H1 (cell line): Measurements from ENCODE around the gene SGK2. TPM values are rescaled to one million over a fixed set of nuclear protein-coding genes. Genes with fewer than 3 reads are reported as not detected.

Experiments used
- CTCF ChIA-PET: fragments of 300-600 bp; sonication (Branson Sonifier 250); formaldehyde crosslinking; loops from one replicate; lab custom pipeline; 2021; ENCODE audit not compliant: partially characterized antibody; lab: Charles Lee
- POLR2A ChIA-PET: fragments of 300-600 bp; sonication (Branson Sonifier 250); formaldehyde crosslinking; loops from one replicate; lab custom pipeline; 2021; ENCODE audit warnings: inconsistent platforms; ENCODE audit not compliant: partially characterized antibody; lab: Charles Lee
- DNase-seq, 2 experiments: peaks; one replicate each; pipeline versions ENCODE4 v3.0.0 to v3.0.0-alpha.2; 2010 to 2022; ENCODE audit warnings: low spot score in 2 of 2, low read depth in 1 of 2, mixed read lengths in 1 of 2
- FAIRE-seq: peaks from 2 replicates; lab custom pipeline; 2011; peaks lifted over from hg19 to GRCh38; lab: Jason Lieb, UNC
- H2AFZ ChIP-seq: 2 replicates; pipeline ENCODE4 v1.8.1; 2012; ENCODE audit warnings: low read length, inconsistent platforms
- H2AK5ac ChIP-seq: 2 replicates; pipeline ENCODE4 v1.6.1; 2013; ENCODE audit warnings: low read depth, low read length
- H2BK120ac ChIP-seq: replicated peaks from 2 replicates; pipeline ENCODE3; 2013; ENCODE audit warnings: low read depth, low read length, inconsistent platforms
- H2BK12ac ChIP-seq: 2 replicates; pipeline ENCODE4 v1.6.1; 2013; ENCODE audit warnings: low read depth, low read length
- H2BK15ac ChIP-seq: 2 replicates; pipeline ENCODE4 v1.6.1; 2013; ENCODE audit warnings: low read length
- H2BK20ac ChIP-seq: 2 replicates; pipeline ENCODE4 v1.6.1; 2013; ENCODE audit warnings: low read length
- H2BK5ac ChIP-seq: 2 replicates; pipeline ENCODE4 v1.6.1; 2013; ENCODE audit warnings: low read depth, low read length
- H3K14ac ChIP-seq: 2 replicates; pipeline ENCODE4 v1.6.1; 2013; ENCODE audit warnings: inconsistent platforms; ENCODE audit not compliant: insufficient read length
- H3K18ac ChIP-seq: 2 replicates; pipeline ENCODE4 v1.6.1; 2013; ENCODE audit warnings: low read length; ENCODE audit errors: extremely low read depth
- H3K23ac ChIP-seq: 2 replicates; pipeline ENCODE4 v1.6.1; 2013; ENCODE audit warnings: inconsistent platforms; ENCODE audit not compliant: insufficient read length
- H3K23me2 ChIP-seq: 2 replicates; pipeline ENCODE4 v1.6.1; 2013; ENCODE audit warnings: low read depth, low read length
- H3K27ac ChIP-seq: 2 replicates; pipeline ENCODE4 v1.6.1; 2011; ENCODE audit warnings: low read depth, low read length, inconsistent platforms
- H3K27me3 ChIP-seq, 4 experiments: replicated peaks in 1 of 4; 1 replicate in 1 of 4; 2 replicates in 3 of 4; pipeline versions ENCODE4 v1.6.1 to v1.8.1; 2011 to 2013; ENCODE audit warnings: low read length in 3 of 4, mild to moderate bottlenecking in 3 of 4, inconsistent platforms in 2 of 4, mixed read lengths in 2 of 4, moderate library complexity in 1 of 4; ENCODE audit not compliant: control insufficient read depth in 3 of 4, insufficient read depth in 3 of 4; ENCODE audit errors: extremely low read depth in 1 of 4
- H3K36me3 ChIP-seq, 4 experiments: 2 replicates each; pipeline versions ENCODE4 v1.6.1 to v1.8.1; 2011 to 2013; ENCODE audit warnings: mild to moderate bottlenecking in 4 of 4, low read length in 3 of 4, moderate library complexity in 2 of 4, control low read depth in 1 of 4, inconsistent platforms in 1 of 4; ENCODE audit not compliant: insufficient read depth in 4 of 4, control insufficient read depth in 2 of 4
- H3K4ac ChIP-seq: replicated peaks from 2 replicates; pipeline ENCODE3; 2013; ENCODE audit warnings: low read length, low read depth, mixed read lengths, inconsistent platforms; ENCODE audit not compliant: insufficient read length
- H3K4me1 ChIP-seq, 4 experiments: replicated peaks in 1 of 4; 1 replicate in 1 of 4; 2 replicates in 3 of 4; pipeline versions ENCODE4 v1.6.1 to v1.8.1; 2011 to 2013; ENCODE audit warnings: low read length in 3 of 4, inconsistent platforms in 2 of 4, mixed read lengths in 1 of 4; ENCODE audit not compliant: insufficient read depth in 4 of 4, control insufficient read depth in 3 of 4
- H3K4me2 ChIP-seq, 2 experiments: 2 replicates each; pipeline versions ENCODE4 v1.6.1 to v1.8.1; 2011 to 2013; ENCODE audit warnings: low read depth in 2 of 2, low read length in 2 of 2, control low read depth in 1 of 2, inconsistent platforms in 1 of 2, mild to moderate bottlenecking in 1 of 2; ENCODE audit not compliant: insufficient read depth in 1 of 2
- H3K4me3 ChIP-seq, 4 experiments: fragments of 200-600, 300-600 bp in 1 of 4; sonication (generic), shearing (Covaris generic), sonication (Bioruptor Twin) in 1 of 4; 2 replicates each; pipeline versions ENCODE4 v1.5.1 to v1.8.1; 2011 to 2016; ENCODE audit warnings: low read length in 4 of 4, low read depth in 3 of 4, control low read depth in 2 of 4, inconsistent platforms in 2 of 4, mild to moderate bottlenecking in 2 of 4, mixed read lengths in 1 of 4, moderate library complexity in 1 of 4; ENCODE audit not compliant: insufficient read depth in 2 of 4; ENCODE audit errors: extremely low read depth in 1 of 4
- H3K56ac ChIP-seq: replicated peaks from 2 replicates; pipeline ENCODE3; 2013; ENCODE audit warnings: low read depth, mild to moderate bottlenecking, mixed read lengths, low read length, inconsistent platforms; ENCODE audit not compliant: insufficient read length
- H3K79me1 ChIP-seq: 2 replicates; pipeline ENCODE4 v1.6.1; 2013; ENCODE audit warnings: low read depth, low read length, control low read depth
- H3K79me2 ChIP-seq, 2 experiments: 2 replicates each; pipeline versions ENCODE4 v1.6.1 to v1.8.1; 2012 to 2013; ENCODE audit warnings: low read length in 2 of 2, mild to moderate bottlenecking in 2 of 2, inconsistent platforms in 1 of 2; ENCODE audit not compliant: insufficient read depth in 2 of 2, control insufficient read depth in 1 of 2
- H3K9ac ChIP-seq, 4 experiments: replicated peaks in 1 of 4; 1 replicate in 1 of 4; 2 replicates in 3 of 4; pipeline versions ENCODE4 v1.6.1 to v1.8.1; 2011 to 2013; ENCODE audit warnings: low read depth in 3 of 4, low read length in 3 of 4, control low read depth in 2 of 4, mild to moderate bottlenecking in 2 of 4, moderate library complexity in 2 of 4, inconsistent platforms in 1 of 4; ENCODE audit errors: extremely low read depth in 1 of 4
- H3K9me3 ChIP-seq, 2 experiments: 2 replicates each; pipeline versions ENCODE4 v1.6.1 to v1.8.1; 2012 to 2013; ENCODE audit warnings: mild to moderate bottlenecking in 2 of 2, moderate library complexity in 2 of 2, control low read depth in 1 of 2, inconsistent platforms in 1 of 2, low read depth in 1 of 2, low read length in 1 of 2, mixed read lengths in 1 of 2; ENCODE audit not compliant: insufficient read depth in 2 of 2
- H4K20me1 ChIP-seq, 2 experiments: replicated peaks in 1 of 2; 2 replicates each; pipeline versions ENCODE3 to v1.8.1; 2011 to 2013; ENCODE audit warnings: inconsistent platforms in 2 of 2, low read length in 2 of 2, mild to moderate bottlenecking in 1 of 2; ENCODE audit not compliant: insufficient read depth in 2 of 2, control insufficient read depth in 1 of 2
- H4K5ac ChIP-seq: 2 replicates; pipeline ENCODE4 v1.6.1; 2013; ENCODE audit warnings: low read length, low read depth, mixed read lengths, inconsistent platforms; ENCODE audit not compliant: insufficient read length
- H4K8ac ChIP-seq: 2 replicates; pipeline ENCODE4 v1.8.0; 2013; ENCODE audit warnings: mild to moderate bottlenecking, moderate library complexity, low read length, inconsistent platforms; ENCODE audit not compliant: insufficient read depth; ENCODE audit errors: extremely low read depth
- H4K91ac ChIP-seq: replicated peaks from 2 replicates; pipeline ENCODE3; 2013; ENCODE audit warnings: low read length, mixed read lengths, inconsistent platforms; ENCODE audit not compliant: insufficient read length
- ASH2L ChIP-seq: fragments of 200-600, 300-600 bp; sonication (generic); IDR thresholded peaks from one replicate; pipeline ENCODE4 v1.7.1; 2017; ENCODE audit warnings: low read length
- ATF3 ChIP-seq: IDR thresholded peaks from 2 replicates; pipeline ENCODE4 v1.6.1; 2011; ENCODE audit warnings: low read depth, mild to moderate bottlenecking, low read length; ENCODE audit not compliant: insufficient read depth
- BACH1 ChIP-seq: IDR thresholded peaks from 2 replicates; pipeline ENCODE4 v1.6.1; 2012; ENCODE audit warnings: low read length, improper control_type of control experiment
- EP300 ChIP-seq, 2 experiments: IDR thresholded peaks; 1 replicate in 1 of 2; 2 replicates in 1 of 2; pipeline ENCODE4 v1.6.1; 2011 to 2012; ENCODE audit warnings: low read depth in 2 of 2, low read length in 2 of 2, mild to moderate bottlenecking in 2 of 2, borderline replicate concordance in 1 of 2, inconsistent platforms in 1 of 2, moderate library complexity in 1 of 2
- HDAC2 ChIP-seq, 2 experiments: fragments of 300-600 bp in 1 of 2; sonication (generic) in 1 of 2; IDR thresholded peaks; 2 replicates each; pipeline ENCODE4 v1.6.1; 2011 to 2012; ENCODE audit warnings: low read depth in 2 of 2, low read length in 2 of 2, mild to moderate bottlenecking in 2 of 2, moderate library complexity in 2 of 2, borderline replicate concordance in 1 of 2, inconsistent platforms in 1 of 2
- NANOG ChIP-seq: IDR thresholded peaks from 2 replicates; pipeline ENCODE4 v1.6.1; 2011; ENCODE audit warnings: low read length, low read depth, mild to moderate bottlenecking, inconsistent platforms; ENCODE audit not compliant: insufficient read depth, poor library complexity, severe bottlenecking
- POLR2A ChIP-seq, 2 experiments: IDR thresholded peaks; 1 replicate in 1 of 2; 2 replicates in 1 of 2; pipeline ENCODE4 v1.6.1; 2011; ENCODE audit warnings: low read depth in 2 of 2, low read length in 2 of 2, mild to moderate bottlenecking in 2 of 2; ENCODE audit errors: control extremely low read depth in 1 of 2
- RBBP5 ChIP-seq: IDR thresholded peaks from 2 replicates; pipeline ENCODE4 v1.7.1; 2012; ENCODE audit warnings: low read depth, mild to moderate bottlenecking, inconsistent platforms, low read length, moderate library complexity, borderline replicate concordance
- SP1 ChIP-seq: IDR thresholded peaks from 2 replicates; pipeline ENCODE4 v1.6.1; 2011; ENCODE audit warnings: low read depth, low read length
- SRF ChIP-seq: IDR thresholded peaks from 2 replicates; pipeline ENCODE4 v1.6.1; 2011; ENCODE audit warnings: mild to moderate bottlenecking, low read depth, low read length, moderate library complexity
- whole genome bisulfite sequencing, 2 experiments: shearing (Covaris generic) in 1 of 2; methylation state at CpG; one replicate each; pipeline versions ENCODE4 v1.1.6 to v1.1.7; 2013 to 2015; ENCODE audit warnings: low lambda C conversion rate in 2 of 2, mixed read lengths in 2 of 2, inconsistent platforms in 1 of 2, low coverage in 1 of 2, missing lambda C conversion rate in 1 of 2; ENCODE audit not compliant: insufficient replicate concordance in 2 of 2, insufficient coverage in 1 of 2, insufficient read length in 1 of 2; ENCODE audit errors: extremely low coverage in 1 of 2, missing lambda C conversion rate in 1 of 2; 5-methylcytosine and 5-hydroxymethylcytosine counted together
- polyA plus RNA-seq, 7 experiments: library from polyadenylated mRNA; depleted of rRNA in 3 of 7; stranded (reverse) in 5 of 7; unstranded in 2 of 7; fragments of >200 nt in 5 of 7; fragments of 200-250 nt in 2 of 7; gene quantifications; 1 replicate in 5 of 7; 2 replicates in 1 of 7; 4 replicates in 1 of 7; pipeline versions ENCODE4 v1.2.1 to v1.2.3, GENCODE V29; 2011 to 2013; ENCODE audit warnings: missing spikeins in 2 of 7, mixed read lengths in 2 of 7
- total RNA-seq: library from RNA; stranded (reverse); fragmentation: NEBNext Ultra II Directional; extraction: Animal tissue kit (Norgen Biotek cat#: 25700); gene quantifications from 2 replicates; pipeline ENCODE4 v1.2.1, GENCODE V29; 2021

Gene SGK2
- total and polyA plus RNA-seq, 2 of the 8 experiments (the other 6 are each of a cell fraction or from before 2014, with no cell fraction given), result 0.21 TPM; not detected in 1

GRCh38 chr20:43586641-43587040 lies 27.8 kb downstream of the SGK2 start:
- Histone ChIP-seq H4K8ac (no peak overlapping the region), H3K79me1 (no peaks in the 10 kb centered on the region), H3K23me2 (no peaks in the 10 kb centered on the region; the same call in 1 of the 2 replicates), H2BK15ac (no peak overlapping the region), H4K91ac (no peak overlapping the region), H3K27ac (no peak overlapping the region), H3K4me3 (no peak overlapping the region), H3K14ac (no peak overlapping the region), H3K4me2 (no peak overlapping the region), H3K9ac (no peak overlapping the region), H3K4ac (no peak overlapping the region), H3K9me3 (no peaks in the 10 kb centered on the region), H2BK5ac (no peak overlapping the region), H2BK20ac (no peak overlapping the region), H3K23ac (no peak overlapping the region), H3K79me2 (peaks cover 0 to 4% of the 10 kb centered on the region in 2 experiments; a peak in 2 of 4 replicates), H3K56ac (no peak overlapping the region), H3K4me1 (peaks cover 0 to 8% (median 6%) of the 10 kb centered on the region in 4 experiments; a peak in 3 of 7 replicates), H2BK120ac (no peak overlapping the region), H2AK5ac (no peak overlapping the region), H4K5ac (no peak overlapping the region), H2AFZ (no peak overlapping the region), H3K18ac (no peak overlapping the region), H3K27me3 (no peaks in the 10 kb centered on the region), H4K20me1 (no peaks in the 10 kb centered on the region), H3K36me3 (no peaks in the 10 kb centered on the region), H2BK12ac (no peak overlapping the region)
- DNase-seq (no peak), FAIRE-seq (no peak)
- ChIA-PET CTCF (interaction anchor here (0.6 to 1.7 kb wide), 3 partner anchors 49 to 327 kb away, joined by 3 to 8 read pairs (median 3); no protein-coding TSS in a partner anchor), POLR2A (interaction anchor here (4.0 kb wide), 1 partner anchor 130 kb away, joined by 22 read pairs; the partner anchor contains the start of gene SRSF6)
- no peak for TF ChIP-seq NANOG
- no peak for TF ChIP-seq HDAC2 (IDR thresholded peaks at IDR 0.05; ENCODE audit: borderline replicate concordance in 1 of 2, low read depth in 2 of 2, low read length in 2 of 2)
- TF ChIP-seq SRF, result no peak
- no peak for TF ChIP-seq BACH1
- TF ChIP-seq SP1, result no peak
- no peak for TF ChIP-seq ASH2L
- TF ChIP-seq POLR2A (IDR thresholded peaks at IDR 0.05; ENCODE audit: control extremely low read depth in 1 of 2, low read depth in 2 of 2, low read length in 2 of 2), result no peak
- TF ChIP-seq ATF3, result no peak
- no peak for TF ChIP-seq EP300 (IDR thresholded peaks at IDR 0.05; ENCODE audit: borderline replicate concordance in 1 of 2, low read depth in 2 of 2, low read length in 2 of 2)
- no peak for TF ChIP-seq RBBP5
- 59% methylated on average over 5 of the region's 8 CpGs; no CpG with 5 or more reads in 1 of the 2 experiments for WGBS, 2 experiments
